ENCODE measurements around the gene RUFY3.

GRCh38 chr4:70752236-70752635, 30.5 kb downstream of the RUFY3 start:
- TF ChIP-seq POLR2A (IDR thresholded peaks at IDR 0.05; ENCODE audit: low read depth, low read length) (no peak), BHLHE40 (IDR thresholded peaks at IDR 0.05; ENCODE audit: low read depth, low read length) (no peak), CTCF (conservative IDR thresholded peaks at IDR 0.05; ENCODE audit: low read depth, low read length) (no peak)

All from IMR-90 (cell line).